Measurements from ENCODE around the gene APBB2. TPM values are rescaled to one million over a fixed set of nuclear protein-coding genes. Genes with fewer than 3 reads are reported as not detected.

APBB2 gene
- total and polyA plus RNA-seq, 2 of the 8 experiments (the other 6 are each of a cell fraction or from before 2014, with no cell fraction given) = 58.7 to 59.4 TPM

- TF ChIP-seq SRF (IDR thresholded peaks at IDR 0.05; ENCODE audit: low read depth, low read length) (no peak), POU5F1 (IDR thresholded peaks at IDR 0.05; ENCODE audit: low read depth, low read length) (no peak), KDM1A (IDR thresholded peaks at IDR 0.05; ENCODE audit: borderline replicate concordance, low read length) (no peak), BCL11A (IDR thresholded peaks at IDR 0.05; ENCODE audit: low read depth in 2 of 2, low read length in 2 of 2) (no peak), KDM4A (IDR thresholded peaks at IDR 0.05; ENCODE audit: low read depth, low read length, severe bottlenecking) (no peak)
- TF ChIP-seq, protein P1, sequence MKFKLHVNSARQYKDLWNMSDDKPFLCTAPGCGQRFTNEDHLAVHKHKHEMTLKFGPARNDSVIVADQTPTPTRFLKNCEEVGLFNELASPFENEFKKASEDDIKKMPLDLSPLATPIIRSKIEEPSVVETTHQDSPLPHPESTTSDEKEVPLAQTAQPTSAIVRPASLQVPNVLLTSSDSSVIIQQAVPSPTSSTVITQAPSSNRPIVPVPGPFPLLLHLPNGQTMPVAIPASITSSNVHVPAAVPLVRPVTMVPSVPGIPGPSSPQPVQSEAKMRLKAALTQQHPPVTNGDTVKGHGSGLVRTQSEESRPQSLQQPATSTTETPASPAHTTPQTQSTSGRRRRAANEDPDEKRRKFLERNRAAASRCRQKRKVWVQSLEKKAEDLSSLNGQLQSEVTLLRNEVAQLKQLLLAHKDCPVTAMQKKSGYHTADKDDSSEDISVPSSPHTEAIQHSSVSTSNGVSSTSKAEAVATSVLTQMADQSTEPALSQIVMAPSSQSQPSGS (IDR thresholded peaks at IDR 0.05; ENCODE audit: low read length) = no peak
These were observed 188.5 kb downstream of the APBB2 start (continued) for GRCh38 chr4:41025824-41026223.

All from H1 (cell line).